Calu3 (cell line): ENCODE data around the gene GAS5. TPM values are rescaled to one million over a fixed set of nuclear protein-coding genes. Genes with fewer than 3 reads are reported as not detected.

ENCODE experiments used
- total RNA-seq: library from RNA; stranded (reverse); gene quantifications from 2 replicates; pipeline ENCODE4 v1.2.3, GENCODE V29; 2022

The GAS5 gene
- total RNA-seq, 1 experiment from 2014 or later = 367 TPM

Other genes with a start within 250 kb of the GAS5 start
- not detected in 2 replicates for gene TEX50, start 232.7 kb downstream of the GAS5 start, total RNA-seq
- gene ANKRD45, start 198.1 kb downstream of the GAS5 start, total RNA-seq = not detected in 2 replicates
- gene KLHL20, start 153.0 kb downstream of the GAS5 start, total RNA-seq = 21.6 and 22.2 TPM in 2 replicates
- gene DARS2, start 43.3 kb downstream of the GAS5 start, total RNA-seq = 48.4 and 56.3 TPM in 2 replicates
- gene CENPL, start 43.1 kb downstream of the GAS5 start, total RNA-seq = 30.3 and 31.2 TPM in 2 replicates
- 10.9 and 11.7 TPM in 2 replicates for gene ZBTB37, start 391 bp upstream of the GAS5 start, total RNA-seq
- 0.59 TPM in 1 of 2 replicates, not detected in the other for gene SERPINC1, start 49.3 kb upstream of the GAS5 start, total RNA-seq
- 42.1 and 44.2 TPM in 2 replicates for gene RC3H1, start 154.4 kb upstream of the GAS5 start, total RNA-seq